Adrenal gland (tissue), 12 donors: ENCODE results near the gene SLC25A26. TPM values are rescaled to one million over a fixed set of nuclear protein-coding genes. Genes with fewer than 3 reads are reported as not detected.

Experiments used
- DNase-seq, 7 donors: peaks; one replicate each; pipeline ENCODE4 v3.0.0-alpha.2; 2019 to 2020
- H3K27ac ChIP-seq, 5 donors: fragments of 200-600 bp; sonication (generic) in 4 of 5; 1 replicate in 3 of 5; 2 replicates in 2 of 5; pipeline versions ENCODE4 v1.5.1 to v1.8.0; 2016 to 2020; ENCODE audit warnings: mild to moderate bottlenecking in 1 of 5
- H3K27me3 ChIP-seq: fragments of 200-600 bp; 2 replicates; pipeline ENCODE4 v1.8.0; 2021
- H3K36me3 ChIP-seq, 2 donors: fragments of 200-600 bp; replicated peaks in 1 of 2; 1 replicate in 1 of 2; 2 replicates in 1 of 2; pipeline versions ENCODE4 v1.5.1 to v1.8.0; 2018 to 2022
- H3K4me1 ChIP-seq, 2 donors: fragments of 200-600 bp; replicated peaks in 1 of 2; 1 replicate in 1 of 2; 2 replicates in 1 of 2; pipeline versions ENCODE4 v1.5.1 to v1.8.0; 2018 to 2021
- H3K4me3 ChIP-seq, 4 donors: fragments of 200-600 bp; sonication (generic) in 3 of 4; one replicate each; pipeline ENCODE4 v1.5.1; 2016 to 2018
- H3K9me3 ChIP-seq, 3 donors: fragments of 200-600 bp; sonication (generic) in 1 of 3; replicated peaks in 1 of 3; 1 replicate in 2 of 3; 2 replicates in 1 of 3; pipeline versions ENCODE4 v1.5.1 to v1.8.0; 2016 to 2021
- CTCF ChIP-seq, 6 experiments: fragments of 450-650 bp in 4 of 6; fragments of 200-600 bp in 2 of 6; sonication (generic) in 1 of 6; IDR thresholded peaks; 1 replicate in 5 of 6; 2 replicates in 1 of 6; pipeline versions ENCODE4 v1.5.1 to v1.8.0; 2016 to 2021; ENCODE audit warnings: antibody characterized with exemption in 6 of 6, mild to moderate bottlenecking in 2 of 6, moderate library complexity in 1 of 6
- POLR2A ChIP-seq, 2 donors: fragments of 450-650 bp; IDR thresholded peaks; one replicate each; pipeline ENCODE4 v1.6.1; 2017; ENCODE audit warnings: antibody characterized with exemption in 2 of 2, mild to moderate bottlenecking in 2 of 2, moderate library complexity in 1 of 2
- WGBS, 4 donors: extraction: QIAGEN DNeasy Blood & Tissue Kit in 2 of 4; methylation state at CpG; one replicate each; pipeline versions ENCODE4 v1.1.5 to v1.1.7; 2013 to 2017; 5-methylcytosine and 5-hydroxymethylcytosine counted together
- intact Hi-C, 2 donors: fragments of 100-400 bp; cut with DNase I; formaldehyde crosslinking; loops; one replicate each; pipeline versions ENCODE4 v1.14.1 to v1.15.0; 2022 to 2023
- polyA plus RNA-seq, 3 donors: library from polyadenylated mRNA; stranded (reverse); fragments of 200-250 nt in 2 of 3; fragments of 350-450 nt in 1 of 3; fragmentation: Illumina TruSeq in 1 of 3; extraction: RNeasy Lipid Tissue Mini Kit (QIAGEN cat#74804) in 1 of 3; gene quantifications; one replicate each; pipeline ENCODE4 v1.2.3, GENCODE V29; 2013 to 2014
- total RNA-seq, 9 donors: library from RNA; depleted of rRNA in 4 of 9; stranded (reverse); fragments of >200 nt in 4 of 9; fragments of 120-200 nt in 1 of 9; fragmentation: NEBNext Ultra II Directional in 1 of 9; extraction: Animal tissue kit (Norgen Biotek cat#: 25700) in 1 of 9; gene quantifications; one replicate each; pipeline versions ENCODE4 v1.1.0 to v1.2.4, GENCODE V29; 2013 to 2023
- donor health status: healthy with polysubstance abuse.
- donor health status: Bipolar disorder and iron deficiency.
- donor health status: DM: yes; HTN: yes; CAD: no.
- donor health status: DM: no; HTN: no; CAD: no.
- donor health status: DM: no; HTN: no; CAD: no.
- donor health status: DM: yes; HTN: yes; CAD: no.

SLC25A26 gene
- total and polyA plus RNA-seq, 12 donors, result 9.5 to 38.2 (median 22.2) TPM

- intact Hi-C loops, result loop anchor here in 1 of 2 donors (10.0 kb wide), 1 partner anchor 109 kb away; no protein-coding TSS in a partner anchor
Measured at GRCh38 chr3:66393333-66394005, 172.7 kb downstream of the SLC25A26 start.

GRCh38 chr3:66394019-66394752 is 173.4 kb downstream of the SLC25A26 start:
- peak overlapping the region in 2 of 5 donors; percentile 34 to 66 for H3K27ac ChIP-seq
- no peak for DNase-seq
- H3K4me1 ChIP-seq, result no peaks in the 10 kb centered on the region
- intact Hi-C loops, result loop anchor here in 1 of 2 donors (10.0 kb wide), 1 partner anchor 109 kb away; no protein-coding TSS in a partner anchor
- no peak for TF ChIP-seq POLR2A (IDR thresholded peaks at IDR 0.05)
- no peak overlapping the region for H3K4me3 ChIP-seq
- peaks cover 0 to 4% (median 0%) of the 10 kb centered on the region in 3 donors for H3K9me3 ChIP-seq
- H3K27me3 ChIP-seq, result no peaks in the 10 kb centered on the region
- 70 to 77% (median 75%) methylated on average over 11 to 12 of the region's 12 CpGs for WGBS, 4 donors
- H3K36me3 ChIP-seq, result no peaks in the 10 kb centered on the region

More at GRCh38 chr3:66393333-66394005, 172.7 kb downstream of the SLC25A26 start:
- 49 to 66% (median 58%) methylated on average over 13 of the region's 13 CpGs for WGBS, 4 donors
- Histone ChIP-seq H3K9me3 (peaks cover 0 to 4% (median 0%) of the 10 kb centered on the region in 3 donors), H3K4me3 (no peak overlapping the region), H3K27me3 (no peaks in the 10 kb centered on the region), H3K27ac (peak overlapping the region in 2 of 5 donors; percentile 34 to 66), H3K36me3 (no peaks in the 10 kb centered on the region), H3K4me1 (no peaks in the 10 kb centered on the region)
- TF ChIP-seq POLR2A (IDR thresholded peaks at IDR 0.05), result no peak
- DNase-seq, result no peak

GRCh38 chr3:66394753-66395249 is 174.0 kb downstream of the SLC25A26 start:
- 69 to 82% (median 78%) methylated on average over 8 of the region's 8 CpGs for WGBS, 4 donors
- no peak for DNase-seq
- no peak overlapping the region for H3K4me3 ChIP-seq
- TF ChIP-seq POLR2A (IDR thresholded peaks at IDR 0.05) (no peak), CTCF (IDR thresholded peaks at IDR 0.05) (no peak)
- no peaks in the 10 kb centered on the region for H3K36me3 ChIP-seq
- no peaks in the 10 kb centered on the region for H3K4me1 ChIP-seq
- peaks cover 0 to 4% (median 0%) of the 10 kb centered on the region in 3 donors for H3K9me3 ChIP-seq
- intact Hi-C loops, result loop anchor here in 1 of 2 donors (10.0 kb wide), 1 partner anchor 110 kb away; no protein-coding TSS in a partner anchor
- H3K27ac ChIP-seq, result peak overlapping the region in 2 of 5 donors; percentile 34 to 66
- no peaks in the 10 kb centered on the region for H3K27me3 ChIP-seq

GRCh38 chr3:66395635-66396034 is 174.8 kb downstream of the SLC25A26 start:
- DNase-seq, result no peak
- no peak for TF ChIP-seq CTCF (IDR thresholded peaks at IDR 0.05)
- TF ChIP-seq POLR2A (IDR thresholded peaks at IDR 0.05), result no peak
- Histone ChIP-seq H3K36me3 (no peaks in the 10 kb centered on the region), H3K27ac (no peak overlapping the region), H3K9me3 (peaks cover 0 to 4% (median 0%) of the 10 kb centered on the region in 3 donors), H3K4me3 (no peak overlapping the region), H3K4me1 (no peaks in the 10 kb centered on the region), H3K27me3 (no peaks in the 10 kb centered on the region)
- intact Hi-C loops, result loop anchor here in 1 of 2 donors (10.0 kb wide), 1 partner anchor 111 kb away; no protein-coding TSS in a partner anchor
- WGBS, 4 donors, result 89 to 92% (median 90%) methylated on average over 9 to 10 of the region's 10 CpGs
